ENCODE data around the gene COMMD9. TPM values are rescaled to one million over a fixed set of nuclear protein-coding genes. Genes with fewer than 3 reads are reported as not detected.

COMMD9 gene
- total and polyA plus RNA-seq, 3 donors from 2014 or later: 42.7 to 73.9 (median 58.2) TPM

GRCh38 chr11:36316049-36316448, 26.8 kb upstream of the COMMD9 start:
- no peaks in the 10 kb centered on the region for H3K9me3 ChIP-seq
- TF ChIP-seq CTCF (IDR thresholded peaks at IDR 0.05) (no peak), POLR2A (IDR thresholded peaks at IDR 0.05) (no peak)
- H3K27ac ChIP-seq: no peak overlapping the region
- H3K4me3 ChIP-seq: no peak overlapping the region
- H3K36me3 ChIP-seq (ENCODE audit: low read depth, missing control alignments): no peaks in the 10 kb centered on the region
- WGBS, 2 donors: 73 to 83% methylated on average over 3 of the region's 3 CpGs
- no peaks in the 10 kb centered on the region for H3K27me3 ChIP-seq
- H3K4me1 ChIP-seq: no peaks in the 10 kb centered on the region
- intact Hi-C loops (cut with DNase I; ENCODE audit: low total_unique reads): no loop called here
- no peak for DNase-seq

- intact Hi-C loops (cut with DNase I; ENCODE audit: low total_unique reads): no loop called here
- no peaks in the 10 kb centered on the region for H3K9me3 ChIP-seq
- WGBS, 2 donors: 70 to 71% methylated on average over 6 of the region's 6 CpGs
- no peak for DNase-seq
- no peaks in the 10 kb centered on the region for H3K36me3 ChIP-seq (ENCODE audit: low read depth, missing control alignments)
- no peak overlapping the region for H3K27ac ChIP-seq
- H3K4me1 ChIP-seq: no peaks in the 10 kb centered on the region
- TF ChIP-seq POLR2A (IDR thresholded peaks at IDR 0.05) (no peak), CTCF (IDR thresholded peaks at IDR 0.05) (no peak)
- no peaks in the 10 kb centered on the region for H3K27me3 ChIP-seq
- H3K4me3 ChIP-seq: no peak overlapping the region
These were observed 25.2 kb upstream of the COMMD9 start for GRCh38 chr11:36314434-36314767.

GRCh38 chr11:36313750-36314433, 24.7 kb upstream of the COMMD9 start:
- Histone ChIP-seq H3K9me3 (no peaks in the 10 kb centered on the region), H3K27ac (no peak overlapping the region), H3K27me3 (no peaks in the 10 kb centered on the region), H3K36me3 (ENCODE audit: low read depth, missing control alignments) (no peaks in the 10 kb centered on the region), H3K4me3 (no peak overlapping the region), H3K4me1 (no peaks in the 10 kb centered on the region)
- WGBS, 2 donors: 77 to 81% methylated on average over 3 of the region's 3 CpGs
- intact Hi-C loops (cut with DNase I; ENCODE audit: low total_unique reads): no loop called here
- TF ChIP-seq CTCF (IDR thresholded peaks at IDR 0.05): no peak
- TF ChIP-seq POLR2A (IDR thresholded peaks at IDR 0.05): no peak
- no peak for DNase-seq

GRCh38 chr11:36312611-36313472, 23.6 kb upstream of the COMMD9 start:
- Histone ChIP-seq H3K9me3 (no peaks in the 10 kb centered on the region), H3K4me1 (no peaks in the 10 kb centered on the region), H3K27ac (no peak overlapping the region), H3K27me3 (no peaks in the 10 kb centered on the region), H3K36me3 (ENCODE audit: low read depth, missing control alignments) (no peaks in the 10 kb centered on the region), H3K4me3 (no peak overlapping the region)
- TF ChIP-seq CTCF (IDR thresholded peaks at IDR 0.05) (no peak), POLR2A (IDR thresholded peaks at IDR 0.05) (no peak)
- intact Hi-C loops (cut with DNase I; ENCODE audit: low total_unique reads): no loop called here
- no peak for DNase-seq
- 73 to 74% methylated on average over 6 of the region's 6 CpGs for WGBS, 2 donors

All from testis (tissue), 3 donors.